DND-41 (cell line): ENCODE measurements around the gene CYP4B1.

ENCODE experiments used
- ATAC-seq: fragments of 200-7000 bp; cut with Tn5 transposase; 3 replicates; pipeline ENCODE4 v1.9.1; 2021; ENCODE audit warnings: low read depth; ENCODE audit not compliant: insufficient read depth
- DNase-seq: peaks from one replicate; pipeline ENCODE4 v3.0.0-alpha.2; 2020
- H2AFZ ChIP-seq: 2 replicates; pipeline ENCODE4 v1.6.0; 2012; ENCODE audit warnings: low read depth, low read length
- H3K27ac ChIP-seq: 2 replicates; pipeline ENCODE4 v1.5.1; 2012; ENCODE audit warnings: low read length, inconsistent platforms
- H3K27me3 ChIP-seq: fragments of 200-600 bp; sonication (generic); 2 replicates; pipeline ENCODE4 v1.6.0; 2012; ENCODE audit warnings: low read length, mild to moderate bottlenecking, inconsistent platforms; ENCODE audit not compliant: insufficient read depth, poor library complexity
- H3K36me3 ChIP-seq: 2 replicates; pipeline ENCODE4 v1.5.1; 2012; ENCODE audit warnings: low read length, inconsistent platforms; ENCODE audit not compliant: insufficient read depth
- H3K4me1 ChIP-seq: 2 replicates; pipeline ENCODE4 v1.5.1; 2012; ENCODE audit warnings: mild to moderate bottlenecking, low read length; ENCODE audit not compliant: insufficient read depth
- H3K4me2 ChIP-seq: 2 replicates; pipeline ENCODE4 v1.6.0; 2012; ENCODE audit warnings: mild to moderate bottlenecking, moderate library complexity, low read length, inconsistent platforms; ENCODE audit not compliant: insufficient read depth
- H3K4me3 ChIP-seq, 2 experiments: fragments of 200-600 bp in 1 of 2; shearing (Covaris generic) in 1 of 2; 2 replicates each; pipeline ENCODE4 v1.5.1; 2012 to 2016; ENCODE audit warnings: inconsistent platforms in 2 of 2, low read length in 2 of 2, mild to moderate bottlenecking in 2 of 2, low read depth in 1 of 2, moderate library complexity in 1 of 2
- H3K79me2 ChIP-seq: 2 replicates; pipeline ENCODE4 v1.6.0; 2012; ENCODE audit warnings: low read length, inconsistent platforms; ENCODE audit not compliant: insufficient read depth
- H3K9ac ChIP-seq: 2 replicates; pipeline ENCODE4 v1.6.0; 2012; ENCODE audit warnings: low read depth, mild to moderate bottlenecking, inconsistent platforms, low read length, moderate library complexity
- H3K9me3 ChIP-seq: 2 replicates; pipeline ENCODE4 v1.5.1; 2012; ENCODE audit warnings: low read length, moderate library complexity, mild to moderate bottlenecking, inconsistent platforms; ENCODE audit not compliant: insufficient read depth, severe bottlenecking
- H4K20me1 ChIP-seq: 2 replicates; pipeline ENCODE4 v1.6.0; 2012; ENCODE audit warnings: low read length; ENCODE audit not compliant: insufficient read depth
- EZH2 ChIP-seq: IDR thresholded peaks from 3 replicates; pipeline ENCODE4 v1.6.1; 2012; ENCODE audit warnings: borderline replicate concordance, low read depth, mild to moderate bottlenecking, moderate library complexity, low read length, inconsistent platforms; ENCODE audit not compliant: severe bottlenecking
- TF ChIP-seq, protein P1 (sequence below): IDR thresholded peaks from 2 replicates; pipeline ENCODE4 v1.5.1; 2012; ENCODE audit warnings: borderline replicate concordance, low read length, moderate library complexity, mild to moderate bottlenecking; ENCODE audit not compliant: poor library complexity, severe bottlenecking; ENCODE audit errors: extremely low read depth

Gene CYP4B1

DNA sequence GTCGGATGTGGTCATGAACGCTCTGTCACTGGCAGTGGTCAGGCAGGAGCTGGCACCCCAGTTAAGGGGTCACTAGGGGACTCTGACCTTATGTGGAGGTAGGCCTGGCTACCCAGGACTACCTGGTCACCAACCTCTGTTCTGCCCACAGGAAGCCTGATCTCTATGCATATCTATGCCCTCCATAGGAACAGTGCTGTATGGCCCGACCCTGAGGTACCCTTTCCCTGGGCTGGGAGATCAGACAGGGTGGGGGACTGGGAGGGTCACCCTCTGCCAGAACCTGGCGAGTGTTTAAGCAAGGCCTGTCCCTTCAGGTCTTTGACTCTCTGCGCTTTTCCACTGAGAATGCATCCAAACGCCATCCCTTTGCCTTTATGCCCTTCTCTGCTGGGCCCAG, 19.0 kb downstream of the CYP4B1 start:
- H3K4me1 ChIP-seq = no peaks in the 10 kb centered on the region
- DNase-seq (no peak), ATAC-seq (no peak)
- no peaks in the 10 kb centered on the region for H3K9me3 ChIP-seq
- no peaks in the 10 kb centered on the region for H4K20me1 ChIP-seq
- TF ChIP-seq, protein P1, sequence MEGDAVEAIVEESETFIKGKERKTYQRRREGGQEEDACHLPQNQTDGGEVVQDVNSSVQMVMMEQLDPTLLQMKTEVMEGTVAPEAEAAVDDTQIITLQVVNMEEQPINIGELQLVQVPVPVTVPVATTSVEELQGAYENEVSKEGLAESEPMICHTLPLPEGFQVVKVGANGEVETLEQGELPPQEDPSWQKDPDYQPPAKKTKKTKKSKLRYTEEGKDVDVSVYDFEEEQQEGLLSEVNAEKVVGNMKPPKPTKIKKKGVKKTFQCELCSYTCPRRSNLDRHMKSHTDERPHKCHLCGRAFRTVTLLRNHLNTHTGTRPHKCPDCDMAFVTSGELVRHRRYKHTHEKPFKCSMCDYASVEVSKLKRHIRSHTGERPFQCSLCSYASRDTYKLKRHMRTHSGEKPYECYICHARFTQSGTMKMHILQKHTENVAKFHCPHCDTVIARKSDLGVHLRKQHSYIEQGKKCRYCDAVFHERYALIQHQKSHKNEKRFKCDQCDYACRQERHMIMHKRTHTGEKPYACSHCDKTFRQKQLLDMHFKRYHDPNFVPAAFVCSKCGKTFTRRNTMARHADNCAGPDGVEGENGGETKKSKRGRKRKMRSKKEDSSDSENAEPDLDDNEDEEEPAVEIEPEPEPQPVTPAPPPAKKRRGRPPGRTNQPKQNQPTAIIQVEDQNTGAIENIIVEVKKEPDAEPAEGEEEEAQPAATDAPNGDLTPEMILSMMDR = no peak
- no peak for TF ChIP-seq EZH2
- H3K27me3 ChIP-seq = no peaks in the 10 kb centered on the region
- H3K4me2 ChIP-seq = no peak overlapping the region
- no peaks in the 10 kb centered on the region for H3K79me2 ChIP-seq
- no peak overlapping the region for H3K4me3 ChIP-seq
- H3K9ac ChIP-seq = no peak overlapping the region
- H3K36me3 ChIP-seq = no peaks in the 10 kb centered on the region
- H3K27ac ChIP-seq = no peak overlapping the region
- no peak overlapping the region for H2AFZ ChIP-seq

DNA sequence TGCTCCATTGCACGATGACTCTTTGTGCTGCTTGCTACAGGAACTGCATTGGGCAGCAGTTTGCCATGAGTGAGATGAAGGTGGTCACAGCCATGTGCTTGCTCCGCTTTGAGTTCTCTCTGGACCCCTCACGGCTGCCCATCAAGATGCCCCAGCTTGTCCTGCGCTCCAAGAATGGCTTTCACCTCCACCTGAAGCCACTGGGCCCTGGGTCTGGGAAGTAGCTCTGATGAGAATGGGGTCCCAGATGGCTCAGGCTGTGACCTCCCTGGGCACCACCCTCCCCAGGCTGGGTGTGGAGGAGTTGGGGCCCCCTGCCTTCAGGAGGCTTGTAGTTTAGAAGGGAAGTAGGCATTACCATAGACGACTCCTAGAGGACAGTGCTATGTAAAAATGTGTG, 19.7 kb downstream of the CYP4B1 start:
- H3K36me3 ChIP-seq = no peaks in the 10 kb centered on the region
- no peak for DNase-seq
- H3K4me2 ChIP-seq = no peak overlapping the region
- no peaks in the 10 kb centered on the region for H3K27me3 ChIP-seq
- H3K4me3 ChIP-seq = no peak overlapping the region
- no peak for ATAC-seq
- H3K79me2 ChIP-seq = no peaks in the 10 kb centered on the region
- no peaks in the 10 kb centered on the region for H3K4me1 ChIP-seq
- no peak overlapping the region for H2AFZ ChIP-seq
- no peak overlapping the region for H3K9ac ChIP-seq
- no peaks in the 10 kb centered on the region for H3K9me3 ChIP-seq
- no peaks in the 10 kb centered on the region for H4K20me1 ChIP-seq
- H3K27ac ChIP-seq = no peak overlapping the region
- TF ChIP-seq, protein P1 = no peak
- no peak for TF ChIP-seq EZH2

DNA sequence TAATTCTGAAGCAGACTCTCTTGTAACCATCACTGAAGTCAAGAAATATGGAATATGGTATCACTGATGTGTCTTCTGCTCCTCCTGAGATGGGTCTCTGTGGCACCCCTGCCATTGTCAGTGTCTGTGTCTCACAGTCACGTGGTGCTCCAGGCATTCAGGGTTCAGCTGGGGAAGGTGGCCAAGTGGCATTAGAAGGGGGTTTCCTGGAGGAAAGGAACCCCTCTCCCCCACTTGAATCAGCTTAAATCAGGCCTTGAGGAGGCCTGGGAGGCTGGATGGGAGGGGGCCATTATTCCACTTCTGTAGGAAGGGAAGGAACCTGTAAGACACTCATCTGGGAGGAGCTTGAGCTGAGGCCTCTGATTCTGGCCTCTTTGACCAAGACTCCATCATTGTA, 20.5 kb downstream of the CYP4B1 start:
- Histone ChIP-seq H3K9ac (no peak overlapping the region), H2AFZ (no peak overlapping the region), H3K9me3 (no peaks in the 10 kb centered on the region), H3K4me3 (no peak overlapping the region), H4K20me1 (no peaks in the 10 kb centered on the region), H3K27ac (no peak overlapping the region), H3K4me2 (no peak overlapping the region), H3K79me2 (no peaks in the 10 kb centered on the region), H3K36me3 (no peaks in the 10 kb centered on the region), H3K27me3 (no peaks in the 10 kb centered on the region), H3K4me1 (no peaks in the 10 kb centered on the region)
- TF ChIP-seq, protein P1 = no peak
- no peak for TF ChIP-seq EZH2
- DNase-seq (no peak), ATAC-seq (no peak)

DNA sequence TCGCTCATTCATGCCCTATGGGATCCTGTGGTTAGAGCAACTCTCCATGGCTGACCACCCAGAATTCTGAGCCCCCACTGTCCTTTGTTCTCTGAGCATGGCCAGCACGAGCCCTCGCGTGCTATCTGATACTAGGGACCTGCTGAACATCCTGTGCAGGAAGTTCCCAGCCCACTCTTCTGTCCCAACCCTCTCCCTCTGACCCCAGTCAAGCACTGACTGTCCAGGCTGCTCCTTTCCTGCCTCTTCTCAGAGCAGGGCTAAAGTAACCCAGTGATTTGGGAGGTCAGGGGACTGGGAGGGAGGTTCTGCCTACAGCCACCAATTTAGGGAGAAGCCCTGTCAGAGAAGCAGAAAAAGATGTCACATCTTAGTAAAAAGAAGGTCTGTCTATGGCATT, 21.2 kb downstream of the CYP4B1 start:
- no peak overlapping the region for H2AFZ ChIP-seq
- no peak overlapping the region for H3K4me3 ChIP-seq
- TF ChIP-seq EZH2 = no peak
- TF ChIP-seq, protein P1 = no peak
- H3K4me2 ChIP-seq = no peak overlapping the region
- H3K27me3 ChIP-seq = no peaks in the 10 kb centered on the region
- no peak overlapping the region for H3K9ac ChIP-seq
- H3K27ac ChIP-seq = no peak overlapping the region
- ATAC-seq (no peak), DNase-seq (no peak)
- no peaks in the 10 kb centered on the region for H3K9me3 ChIP-seq
- H3K4me1 ChIP-seq = no peaks in the 10 kb centered on the region
- no peaks in the 10 kb centered on the region for H3K36me3 ChIP-seq
- H3K79me2 ChIP-seq = no peaks in the 10 kb centered on the region
- no peaks in the 10 kb centered on the region for H4K20me1 ChIP-seq
